Measurements from ENCODE around the gene ERCC2. TPM values are rescaled to one million over a fixed set of nuclear protein-coding genes. Genes with fewer than 3 reads are reported as not detected.

The ERCC2 gene
- total and polyA plus RNA-seq, 2 donors, result 5.0 to 14.2 TPM

DNA sequence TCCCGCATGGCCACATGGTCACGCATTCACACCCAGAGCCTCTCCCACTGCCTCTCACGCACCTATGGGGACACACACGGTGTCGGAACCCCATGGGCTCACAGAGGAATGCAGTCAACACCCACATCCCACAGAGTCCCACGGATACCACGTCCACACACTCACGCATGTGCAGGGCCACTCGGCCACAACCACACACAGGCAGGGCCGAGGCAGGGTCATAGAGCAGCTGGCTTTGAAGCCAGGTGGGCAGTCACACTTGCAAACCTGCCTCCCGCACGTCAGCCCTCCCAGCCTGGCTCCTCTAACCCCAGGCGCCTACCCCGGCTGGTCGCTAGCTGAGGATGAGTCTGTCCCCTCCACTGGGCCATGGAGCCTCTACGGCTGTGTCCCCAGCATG is 8.1 kb downstream of the ERCC2 start:
- DNase-seq (ENCODE audit: low read depth in 6 of 9, low spot score in 9 of 9), result no peak

DNA sequence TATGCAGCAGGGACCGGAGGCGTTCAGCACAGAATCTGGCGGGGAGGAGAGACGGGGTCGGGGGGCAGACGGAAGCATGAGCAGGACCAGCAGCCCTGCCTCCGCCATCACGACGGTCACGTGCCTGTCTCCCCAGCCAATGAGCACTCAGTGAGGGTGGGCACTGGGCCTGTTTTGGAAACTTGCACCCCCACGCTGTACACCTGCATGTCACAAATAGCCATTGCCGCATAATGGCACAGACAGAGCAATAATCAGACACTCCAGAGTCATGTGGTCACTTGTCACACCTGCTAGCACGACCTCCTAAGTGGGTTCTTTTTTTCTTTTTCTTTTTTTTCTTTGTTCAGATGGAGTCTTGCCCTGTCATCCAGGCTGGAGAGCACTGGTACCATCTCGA is 8.8 kb downstream of the ERCC2 start:
- H3K4me1 ChIP-seq (ENCODE audit: control insufficient read depth in 2 of 2, insufficient read depth in 2 of 2, low read length in 2 of 2), result no peaks in the 10 kb centered on the region
- H3K36me3 ChIP-seq (ENCODE audit: control insufficient read depth in 2 of 2, insufficient read depth in 2 of 2, low read length in 1 of 2), result peaks cover 29 to 43% of the 10 kb centered on the region in 2 donors
- H3K27ac ChIP-seq (ENCODE audit: low read depth in 1 of 2, low read length in 1 of 2), result no peak overlapping the region
- no peaks in the 10 kb centered on the region for H3K27me3 ChIP-seq (ENCODE audit: control insufficient read depth in 2 of 2, insufficient read depth in 1 of 2, low read length in 1 of 2)
- WGBS, result 97% methylated on average over 14 of the region's 14 CpGs
- DNase-seq (ENCODE audit: low read depth in 6 of 9, low spot score in 9 of 9), result no peak
- H3K9me3 ChIP-seq (ENCODE audit: control insufficient read depth in 2 of 2, insufficient read depth in 1 of 2, low read length in 1 of 2), result no peaks in the 10 kb centered on the region
- no peak overlapping the region for H3K4me3 ChIP-seq (ENCODE audit: low read length in 2 of 2)

More for the DNA sequence above, 8.1 kb downstream of the ERCC2 start:
- Histone ChIP-seq H3K36me3 (ENCODE audit: control insufficient read depth in 2 of 2, insufficient read depth in 2 of 2, low read length in 1 of 2) (peaks cover 25 to 36% of the 10 kb centered on the region in 2 donors), H3K9me3 (ENCODE audit: control insufficient read depth in 2 of 2, insufficient read depth in 1 of 2, low read length in 1 of 2) (no peaks in the 10 kb centered on the region), H3K27me3 (ENCODE audit: control insufficient read depth in 2 of 2, insufficient read depth in 1 of 2, low read length in 1 of 2) (no peaks in the 10 kb centered on the region), H3K4me3 (ENCODE audit: low read length in 2 of 2) (no peak overlapping the region), H3K4me1 (ENCODE audit: control insufficient read depth in 2 of 2, insufficient read depth in 2 of 2, low read length in 2 of 2) (no peaks in the 10 kb centered on the region), H3K27ac (ENCODE audit: low read depth in 1 of 2, low read length in 1 of 2) (no peak overlapping the region)
- WGBS, result 92% methylated on average over 16 of the region's 16 CpGs

DNA sequence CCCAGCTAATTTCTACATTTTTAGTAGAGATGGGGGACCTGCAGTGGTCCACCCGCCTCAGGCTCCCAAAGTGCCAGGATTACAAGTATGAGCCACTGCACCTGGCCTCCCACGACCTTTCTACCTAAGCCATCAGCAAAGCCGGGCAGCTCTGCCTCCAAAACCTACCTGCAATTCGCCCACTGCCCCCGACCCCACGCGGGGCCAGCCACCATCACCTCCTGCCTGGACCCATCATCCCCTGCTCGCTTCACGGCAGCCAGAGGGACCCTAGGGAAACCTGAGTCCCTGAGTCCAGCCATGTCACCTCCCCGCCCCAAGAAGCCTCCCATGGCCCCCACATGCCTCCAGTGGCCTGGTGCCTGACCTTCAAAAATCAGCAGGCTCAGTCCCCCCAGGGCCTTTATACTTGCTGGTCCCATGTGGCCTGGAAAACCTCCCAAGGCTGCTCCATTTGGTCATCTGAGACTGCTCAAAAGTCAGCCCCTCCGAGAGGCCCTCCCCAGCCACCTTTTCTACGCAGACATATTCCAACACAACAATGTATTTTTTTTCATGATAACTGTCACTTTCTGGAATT is 12.1 kb downstream of the ERCC2 start:
- Histone ChIP-seq H3K4me3 (ENCODE audit: low read length in 2 of 2) (no peak overlapping the region), H3K27me3 (ENCODE audit: control insufficient read depth in 2 of 2, insufficient read depth in 1 of 2, low read length in 1 of 2) (no peaks in the 10 kb centered on the region), H3K36me3 (ENCODE audit: control insufficient read depth in 2 of 2, insufficient read depth in 2 of 2, low read length in 1 of 2) (peaks cover 35 to 45% of the 10 kb centered on the region in 2 donors), H3K27ac (ENCODE audit: low read depth in 1 of 2, low read length in 1 of 2) (no peak overlapping the region), H3K4me1 (ENCODE audit: control insufficient read depth in 2 of 2, insufficient read depth in 2 of 2, low read length in 2 of 2) (no peaks in the 10 kb centered on the region), H3K9me3 (ENCODE audit: control insufficient read depth in 2 of 2, insufficient read depth in 1 of 2, low read length in 1 of 2) (no peaks in the 10 kb centered on the region)
- no peak for DNase-seq (ENCODE audit: low read depth in 6 of 9, low spot score in 9 of 9)
- WGBS, result 97% methylated on average over 12 of the region's 12 CpGs

DNA sequence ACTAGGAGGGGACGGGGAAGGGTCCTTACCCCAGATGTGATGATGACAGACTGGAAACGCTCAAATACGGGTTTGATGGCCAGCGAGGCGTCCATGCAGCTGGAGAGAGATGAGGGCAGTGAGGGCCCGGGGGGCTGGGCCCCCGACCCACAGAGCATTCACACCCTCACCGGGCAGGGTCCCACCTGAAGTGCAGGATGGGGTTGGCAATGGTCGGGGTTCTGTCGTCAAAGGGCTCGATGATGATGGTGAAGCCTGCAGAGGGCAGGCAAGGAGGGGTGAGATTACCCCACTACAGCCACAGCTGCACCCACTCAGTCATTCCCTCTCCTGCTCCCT is 13.0 kb downstream of the ERCC2 start:
- no peaks in the 10 kb centered on the region for H3K4me1 ChIP-seq (ENCODE audit: control insufficient read depth in 2 of 2, insufficient read depth in 2 of 2, low read length in 2 of 2)
- no peaks in the 10 kb centered on the region for H3K9me3 ChIP-seq (ENCODE audit: control insufficient read depth in 2 of 2, insufficient read depth in 1 of 2, low read length in 1 of 2)
- peaks cover 39 to 43% of the 10 kb centered on the region in 2 donors for H3K36me3 ChIP-seq (ENCODE audit: control insufficient read depth in 2 of 2, insufficient read depth in 2 of 2, low read length in 1 of 2)
- no peak overlapping the region for H3K4me3 ChIP-seq (ENCODE audit: low read length in 2 of 2)
- no peak for DNase-seq (ENCODE audit: low read depth in 6 of 9, low spot score in 9 of 9)
- no peak overlapping the region for H3K27ac ChIP-seq (ENCODE audit: low read depth in 1 of 2, low read length in 1 of 2)
- no peaks in the 10 kb centered on the region for H3K27me3 ChIP-seq (ENCODE audit: control insufficient read depth in 2 of 2, insufficient read depth in 1 of 2, low read length in 1 of 2)
- WGBS, result 97% methylated on average over 11 of the region's 11 CpGs

DNA sequence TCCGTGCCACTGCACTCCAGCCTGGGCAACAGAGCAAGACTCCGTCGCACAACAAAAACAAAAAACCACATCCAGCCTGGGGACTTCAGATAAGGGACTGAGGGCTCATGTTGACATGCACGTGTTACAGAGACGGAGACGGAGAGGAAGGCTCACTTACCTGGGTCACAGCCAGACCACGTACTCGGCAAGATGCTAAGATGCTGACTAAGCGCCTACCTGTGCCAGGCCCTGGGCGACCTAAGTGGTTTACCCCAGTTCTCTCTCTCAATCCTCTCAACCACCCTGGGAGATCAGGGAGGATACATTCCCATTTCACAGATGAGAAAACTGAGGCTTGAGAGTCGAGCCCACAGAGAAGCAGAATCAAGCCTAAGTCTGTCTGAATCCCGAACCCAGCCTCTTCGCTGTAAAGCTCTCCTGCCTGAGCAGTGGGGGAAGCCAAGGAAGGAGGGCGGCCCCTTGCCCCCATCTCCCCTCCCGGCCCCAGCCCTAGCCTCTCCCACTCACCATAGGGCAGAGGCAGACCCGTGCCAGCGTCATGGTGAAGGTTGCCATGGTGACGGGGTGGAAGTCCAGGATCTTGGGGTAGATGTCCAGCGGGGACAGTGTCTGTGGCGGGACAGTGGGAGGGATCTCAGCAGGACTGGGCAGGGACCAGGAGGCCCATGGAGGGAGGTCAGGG is 13.5 kb downstream of the ERCC2 start:
- 97% methylated on average over 20 of the region's 20 CpGs for WGBS
- H3K4me1 ChIP-seq (ENCODE audit: control insufficient read depth in 2 of 2, insufficient read depth in 2 of 2, low read length in 2 of 2), result no peaks in the 10 kb centered on the region
- peaks cover 38 to 44% of the 10 kb centered on the region in 2 donors for H3K36me3 ChIP-seq (ENCODE audit: control insufficient read depth in 2 of 2, insufficient read depth in 2 of 2, low read length in 1 of 2)
- H3K4me3 ChIP-seq (ENCODE audit: low read length in 2 of 2), result no peak overlapping the region
- no peaks in the 10 kb centered on the region for H3K9me3 ChIP-seq (ENCODE audit: control insufficient read depth in 2 of 2, insufficient read depth in 1 of 2, low read length in 1 of 2)
- no peaks in the 10 kb centered on the region for H3K27me3 ChIP-seq (ENCODE audit: control insufficient read depth in 2 of 2, insufficient read depth in 1 of 2, low read length in 1 of 2)
- H3K27ac ChIP-seq (ENCODE audit: low read depth in 1 of 2, low read length in 1 of 2), result no peak overlapping the region
- DNase-seq (ENCODE audit: low read depth in 6 of 9, low spot score in 9 of 9), result no peak

DNA sequence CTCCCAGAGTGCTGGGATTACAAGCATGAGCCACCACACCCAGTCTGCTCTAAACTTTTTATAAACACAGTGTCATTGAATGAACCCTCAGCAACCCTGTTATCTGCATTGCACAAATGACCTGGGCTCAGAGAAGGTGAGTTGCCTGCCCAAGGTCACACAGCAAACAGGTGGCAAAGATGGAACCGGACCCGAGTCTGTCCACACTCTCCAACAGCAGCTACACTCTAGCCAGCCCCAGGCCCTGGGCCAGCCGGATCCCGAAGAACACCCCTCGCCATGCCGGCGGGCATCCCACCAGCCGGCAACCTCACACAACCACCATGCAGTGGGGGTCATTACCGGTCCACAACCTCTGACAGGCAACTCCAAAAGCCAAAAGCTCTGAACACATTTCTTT is 14.5 kb downstream of the ERCC2 start:
- no peaks in the 10 kb centered on the region for H3K27me3 ChIP-seq (ENCODE audit: control insufficient read depth in 2 of 2, insufficient read depth in 1 of 2, low read length in 1 of 2)
- WGBS, result 99% methylated on average over 9 of the region's 9 CpGs
- H3K4me1 ChIP-seq (ENCODE audit: control insufficient read depth in 2 of 2, insufficient read depth in 2 of 2, low read length in 2 of 2), result no peaks in the 10 kb centered on the region
- DNase-seq (ENCODE audit: low read depth in 6 of 9, low spot score in 9 of 9), result no peak
- no peak overlapping the region for H3K4me3 ChIP-seq (ENCODE audit: low read length in 2 of 2)
- no peaks in the 10 kb centered on the region for H3K9me3 ChIP-seq (ENCODE audit: control insufficient read depth in 2 of 2, insufficient read depth in 1 of 2, low read length in 1 of 2)
- H3K36me3 ChIP-seq (ENCODE audit: control insufficient read depth in 2 of 2, insufficient read depth in 2 of 2, low read length in 1 of 2), result peaks cover 37 to 44% of the 10 kb centered on the region in 2 donors
- no peak overlapping the region for H3K27ac ChIP-seq (ENCODE audit: low read depth in 1 of 2, low read length in 1 of 2)

DNA sequence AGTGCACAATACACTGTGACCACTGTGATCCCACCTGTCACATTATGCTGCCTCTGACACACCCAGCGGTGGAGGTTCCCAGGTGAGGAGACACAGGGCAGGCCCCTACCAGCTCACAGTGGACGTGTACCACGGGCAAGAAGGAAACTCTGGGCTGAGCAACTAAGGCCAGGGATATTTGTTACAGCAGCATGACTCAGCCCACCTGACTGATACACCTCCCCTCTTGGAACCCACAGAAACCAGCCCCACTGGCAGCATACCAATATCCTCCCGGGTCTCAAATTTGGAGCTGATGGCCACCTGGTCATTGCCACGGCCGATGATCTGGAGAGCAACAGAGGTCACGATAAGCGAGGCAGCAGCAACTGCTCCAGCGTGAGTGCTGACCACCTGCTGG is 15.0 kb downstream of the ERCC2 start:
- Histone ChIP-seq H3K4me3 (ENCODE audit: low read length in 2 of 2) (no peak overlapping the region), H3K27me3 (ENCODE audit: control insufficient read depth in 2 of 2, insufficient read depth in 1 of 2, low read length in 1 of 2) (no peaks in the 10 kb centered on the region), H3K9me3 (ENCODE audit: control insufficient read depth in 2 of 2, insufficient read depth in 1 of 2, low read length in 1 of 2) (no peaks in the 10 kb centered on the region), H3K27ac (ENCODE audit: low read depth in 1 of 2, low read length in 1 of 2) (no peak overlapping the region), H3K36me3 (ENCODE audit: control insufficient read depth in 2 of 2, insufficient read depth in 2 of 2, low read length in 1 of 2) (peaks cover 37 to 50% of the 10 kb centered on the region in 2 donors), H3K4me1 (ENCODE audit: control insufficient read depth in 2 of 2, insufficient read depth in 2 of 2, low read length in 2 of 2) (no peaks in the 10 kb centered on the region)
- 98% methylated on average over 9 of the region's 9 CpGs for WGBS
- no peak for DNase-seq (ENCODE audit: low read depth in 6 of 9, low spot score in 9 of 9)

DNA sequence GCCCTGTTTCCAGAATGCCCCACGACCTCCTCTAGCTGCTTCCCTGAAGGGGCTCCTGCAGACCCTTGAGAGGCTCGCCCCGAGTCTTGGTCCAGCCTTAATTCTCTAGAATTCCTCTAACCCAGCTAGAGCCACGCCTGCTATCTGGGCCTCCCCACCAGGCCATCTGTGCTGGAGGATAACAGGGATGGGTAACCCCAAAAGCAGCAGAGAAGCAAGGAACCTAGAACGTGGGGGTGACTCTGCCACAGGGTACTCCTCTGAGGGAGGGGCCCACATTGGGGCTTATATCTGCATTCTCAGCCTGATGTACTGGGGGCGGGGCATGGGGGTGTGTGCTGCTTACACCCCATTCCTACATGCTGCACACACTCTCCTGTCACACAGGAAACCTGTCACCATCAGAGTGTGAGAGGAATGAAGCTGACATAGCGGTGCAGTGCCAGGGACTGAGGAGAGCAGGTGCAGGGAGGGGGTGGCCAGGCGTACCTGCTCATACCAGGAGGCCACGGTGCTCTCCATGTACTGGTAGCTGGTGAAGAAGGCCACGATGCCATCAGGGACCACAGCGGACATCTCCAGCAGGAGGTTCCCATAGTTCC is 16.0 kb downstream of the ERCC2 start:
- Histone ChIP-seq H3K4me1 (ENCODE audit: control insufficient read depth in 2 of 2, insufficient read depth in 2 of 2, low read length in 2 of 2) (no peaks in the 10 kb centered on the region), H3K27me3 (ENCODE audit: control insufficient read depth in 2 of 2, insufficient read depth in 1 of 2, low read length in 1 of 2) (no peaks in the 10 kb centered on the region), H3K9me3 (ENCODE audit: control insufficient read depth in 2 of 2, insufficient read depth in 1 of 2, low read length in 1 of 2) (no peaks in the 10 kb centered on the region), H3K4me3 (ENCODE audit: low read length in 2 of 2) (no peak overlapping the region), H3K36me3 (ENCODE audit: control insufficient read depth in 2 of 2, insufficient read depth in 2 of 2, low read length in 1 of 2) (peaks cover 34 to 54% of the 10 kb centered on the region in 2 donors), H3K27ac (ENCODE audit: low read depth in 1 of 2, low read length in 1 of 2) (no peak overlapping the region)
- DNase-seq (ENCODE audit: low read depth in 6 of 9, low spot score in 9 of 9), result no peak
- 96% methylated on average over 11 of the region's 11 CpGs for WGBS

DNA sequence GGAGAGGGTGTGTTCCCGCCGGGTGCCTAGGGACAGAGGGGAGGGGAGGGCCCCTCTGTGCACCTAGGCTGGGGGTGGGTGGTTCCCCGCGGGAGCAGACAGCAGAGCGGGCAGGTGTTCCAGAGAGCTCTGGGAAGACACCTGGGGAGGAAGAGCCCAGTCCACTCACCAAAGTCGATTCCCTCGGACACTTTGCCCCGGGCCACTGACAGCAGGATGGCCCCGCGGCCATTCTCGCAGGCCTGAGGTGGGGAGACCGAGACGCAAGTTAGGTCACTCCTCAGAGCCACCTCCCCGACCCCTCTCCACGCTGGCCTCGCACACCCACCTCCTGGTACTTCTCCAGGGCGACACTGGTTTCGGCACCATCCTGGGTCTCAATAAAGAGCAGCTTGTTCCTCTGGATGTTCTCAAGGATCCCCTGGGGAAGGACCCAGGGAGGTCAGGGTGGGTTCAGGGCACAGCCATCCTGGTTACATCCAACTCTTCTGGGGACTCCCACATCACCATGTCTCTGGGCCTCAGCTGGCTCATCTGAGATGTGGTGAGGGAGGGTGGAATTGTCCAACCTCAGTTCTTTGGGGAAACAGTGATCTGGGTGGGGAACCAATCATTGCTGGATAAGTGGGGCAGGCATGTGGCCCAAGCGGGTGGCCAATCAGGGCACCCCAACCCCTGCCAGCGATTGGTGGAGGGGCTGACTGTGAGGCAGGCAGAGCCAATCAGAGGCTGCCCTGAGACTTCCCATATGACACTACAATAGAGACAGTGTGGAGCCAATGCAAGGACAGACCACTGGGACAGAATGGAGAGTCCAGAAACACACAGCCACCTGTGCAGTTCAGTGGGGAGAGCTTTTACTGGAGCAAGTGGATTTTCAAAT is 17.2 kb downstream of the ERCC2 start:
- no peaks in the 10 kb centered on the region for H3K9me3 ChIP-seq (ENCODE audit: control insufficient read depth in 2 of 2, insufficient read depth in 1 of 2, low read length in 1 of 2)
- 98% methylated on average over 20 of the region's 20 CpGs for WGBS
- peaks cover 0 to 1% of the 10 kb centered on the region in 2 donors for H3K27me3 ChIP-seq (ENCODE audit: control insufficient read depth in 2 of 2, insufficient read depth in 1 of 2, low read length in 1 of 2)
- H3K4me3 ChIP-seq (ENCODE audit: low read length in 2 of 2), result no peak overlapping the region
- no peak for DNase-seq (ENCODE audit: low read depth in 6 of 9, low spot score in 9 of 9)
- peaks cover 29 to 54% of the 10 kb centered on the region in 2 donors for H3K36me3 ChIP-seq (ENCODE audit: control insufficient read depth in 2 of 2, insufficient read depth in 2 of 2, low read length in 1 of 2)
- no peak overlapping the region for H3K27ac ChIP-seq (ENCODE audit: low read depth in 1 of 2, low read length in 1 of 2)
- no peaks in the 10 kb centered on the region for H3K4me1 ChIP-seq (ENCODE audit: control insufficient read depth in 2 of 2, insufficient read depth in 2 of 2, low read length in 2 of 2)
